ENCODE measurements around the gene SIRT7.

GRCh38 chr17:81899514-81900166 lies 18.3 kb downstream of the SIRT7 start:
- TF ChIP-seq CTCF (IDR thresholded peaks at IDR 0.05) (no peak), POLR2A (IDR thresholded peaks at IDR 0.05) (no peak)
